ENCODE data around the gene ITGA6.
A peak's percentile ranks its signal among the peaks of the same experiment; 100 is the strongest.

Gene ITGA6

GRCh38 chr2:172484253-172484652 is 56.9 kb downstream of the ITGA6 start:
- peak; percentile 46 for DNase-seq (ENCODE audit: low read depth)
- TF ChIP-seq CTCF (IDR thresholded peaks at IDR 0.05; ENCODE audit: low read length, missing control alignments), result peak; percentile 41
- H3K4me3 ChIP-seq (replicated peaks; ENCODE audit: low read depth, low read length), result no peak overlapping the region

- H3K4me3 ChIP-seq (replicated peaks; ENCODE audit: low read depth, low read length), result no peak overlapping the region
- no peak for TF ChIP-seq CTCF (IDR thresholded peaks at IDR 0.05; ENCODE audit: low read length, missing control alignments)
- no peak for DNase-seq (ENCODE audit: low read depth)
These were observed 57.3 kb downstream of the ITGA6 start for GRCh38 chr2:172484706-172485105.

- H3K4me3 ChIP-seq (replicated peaks; ENCODE audit: low read depth, low read length), result no peak overlapping the region
- no peak for TF ChIP-seq CTCF (IDR thresholded peaks at IDR 0.05; ENCODE audit: low read length, missing control alignments)
- DNase-seq (ENCODE audit: low read depth), result no peak
These were observed 61.2 kb downstream of the ITGA6 start for GRCh38 chr2:172488556-172488955.

- peak; percentile 26 for DNase-seq (ENCODE audit: low read depth)
These were observed 62.3 kb downstream of the ITGA6 start for GRCh38 chr2:172489681-172490080.

GRCh38 chr2:172496160-172496608 is 68.8 kb downstream of the ITGA6 start:
- DNase-seq (ENCODE audit: low read depth), result no peak
- no peak for TF ChIP-seq CTCF (IDR thresholded peaks at IDR 0.05; ENCODE audit: low read length, missing control alignments)
- H3K4me3 ChIP-seq (replicated peaks; ENCODE audit: low read depth, low read length), result no peak overlapping the region

More at GRCh38 chr2:172489681-172490080, 62.3 kb downstream of the ITGA6 start:
- TF ChIP-seq CTCF (IDR thresholded peaks at IDR 0.05; ENCODE audit: low read length, missing control alignments), result no peak
- H3K4me3 ChIP-seq (replicated peaks; ENCODE audit: low read depth, low read length), result no peak overlapping the region

- no peak for DNase-seq (ENCODE audit: low read depth)
- no peak for TF ChIP-seq CTCF (IDR thresholded peaks at IDR 0.05; ENCODE audit: low read length, missing control alignments)
- H3K4me3 ChIP-seq (replicated peaks; ENCODE audit: low read depth, low read length), result no peak overlapping the region
These were observed 79.8 kb downstream of the ITGA6 start for GRCh38 chr2:172507199-172507598.

- DNase-seq (ENCODE audit: low read depth), result no peak
- no peak overlapping the region for H3K4me3 ChIP-seq (replicated peaks; ENCODE audit: low read depth, low read length)
- TF ChIP-seq CTCF (IDR thresholded peaks at IDR 0.05; ENCODE audit: low read length, missing control alignments), result no peak
These were observed 82.7 kb downstream of the ITGA6 start for GRCh38 chr2:172510088-172510487.
